Neural cell (in vitro differentiated cells): ENCODE data around the gene LCLAT1. TPM values are rescaled to one million over a fixed set of nuclear protein-coding genes. Genes with fewer than 3 reads are reported as not detected.

Experiments
- H2AFZ ChIP-seq: fragments of 200-600, 300-800 bp; sonication (generic), shearing (Covaris generic); 2 replicates; pipeline ENCODE4 v1.6.0; 2014; ENCODE audit warnings: low read depth, mild to moderate bottlenecking, antibody characterized with exemption, low read length, moderate library complexity
- H3F3A ChIP-seq: fragments of 200-600 bp; shearing (Covaris generic); 2 replicates; pipeline ENCODE4 v1.6.1; 2016; ENCODE audit warnings: mild to moderate bottlenecking, moderate library complexity, mixed read lengths, antibody characterized with exemption, low read length; ENCODE audit not compliant: insufficient read depth, poor library complexity, severe bottlenecking
- H3K27ac ChIP-seq: fragments of 200-600, 300-800 bp; sonication (generic), shearing (Covaris generic); 2 replicates; pipeline ENCODE4 v1.5.1; 2014; ENCODE audit warnings: mild to moderate bottlenecking, low read length, moderate library complexity
- H3K27me3 ChIP-seq: fragments of 300-800, 200-600 bp; sonication (generic), shearing (Covaris generic); 2 replicates; pipeline ENCODE4 v1.6.0; 2014; ENCODE audit warnings: mild to moderate bottlenecking, low read depth, low read length, moderate library complexity; ENCODE audit not compliant: insufficient read depth
- H3K36me3 ChIP-seq: fragments of 300-800, 200-600 bp; sonication (generic), shearing (Covaris generic); 2 replicates; pipeline ENCODE4 v1.5.1; 2014; ENCODE audit warnings: mild to moderate bottlenecking, antibody characterized with exemption, low read length, moderate library complexity; ENCODE audit not compliant: insufficient read depth
- H3K4me2 ChIP-seq: fragments of 300-800, 200-600 bp; sonication (generic), shearing (Covaris generic); 2 replicates; pipeline ENCODE4 v1.6.0; 2014; ENCODE audit warnings: mild to moderate bottlenecking, low read length
- H3K4me3 ChIP-seq: fragments of 300-800, 200-600 bp; sonication (generic), shearing (Covaris generic); 2 replicates; pipeline ENCODE4 v1.5.1; 2014; ENCODE audit warnings: mild to moderate bottlenecking, low read length, moderate library complexity
- H3K79me2 ChIP-seq: fragments of 200-600 bp; shearing (Covaris generic); replicated peaks from 2 replicates; pipeline ENCODE4 v1.6.0; 2014; ENCODE audit warnings: mild to moderate bottlenecking, low read length, moderate library complexity; ENCODE audit not compliant: insufficient read depth
- H3K9ac ChIP-seq: fragments of 300-800, 200-600 bp; sonication (generic), shearing (Covaris generic); 2 replicates; pipeline ENCODE4 v1.6.1; 2016; ENCODE audit warnings: mild to moderate bottlenecking, low read length, mixed read lengths
- H3K9me2 ChIP-seq: fragments of 200-600 bp; shearing (Covaris generic); 2 replicates; pipeline ENCODE4 v1.6.1; 2016; ENCODE audit warnings: mild to moderate bottlenecking, low read length, mixed read lengths; ENCODE audit not compliant: insufficient read depth
- H3K9me3 ChIP-seq: fragments of 200-600, 300-800 bp; sonication (generic), shearing (Covaris generic); 2 replicates; pipeline ENCODE4 v1.6.1; 2016; ENCODE audit warnings: mild to moderate bottlenecking, mixed run types, low read length, moderate library complexity, mixed read lengths
- H4K20me1 ChIP-seq: fragments of 200-600 bp; shearing (Covaris generic); 2 replicates; pipeline ENCODE4 v1.6.1; 2016; ENCODE audit warnings: mild to moderate bottlenecking, mixed run types; ENCODE audit not compliant: insufficient read depth
- CTCF ChIP-seq: fragments of 450-650 bp; IDR thresholded peaks from 2 replicates; pipeline ENCODE4 v1.5.1; 2014; ENCODE audit warnings: antibody characterized with exemption, mild to moderate bottlenecking, moderate library complexity; ENCODE audit not compliant: poor library complexity, severe bottlenecking
- EP300 ChIP-seq: fragments of 450-650 bp; conservative IDR thresholded peaks from 2 replicates; pipeline ENCODE4 v1.6.1; 2014; ENCODE audit warnings: antibody characterized with exemption, mild to moderate bottlenecking, moderate library complexity; ENCODE audit not compliant: poor library complexity, severe bottlenecking
- EZH2 ChIP-seq: fragments of 200-600, 300-800 bp; shearing (Covaris generic), sonication (generic); IDR thresholded peaks from 2 replicates; pipeline ENCODE4 v1.6.1; 2014; ENCODE audit warnings: antibody characterized with exemption, low read length, borderline replicate concordance, mild to moderate bottlenecking; ENCODE audit not compliant: insufficient read depth, poor library complexity, severe bottlenecking
- MXI1 ChIP-seq: fragments of 450-650 bp; conservative IDR thresholded peaks from 2 replicates; pipeline ENCODE4 v1.6.1; 2014; ENCODE audit warnings: antibody characterized with exemption, mild to moderate bottlenecking; ENCODE audit not compliant: poor library complexity, severe bottlenecking
- POLR2AphosphoS5 ChIP-seq: IDR thresholded peaks from 2 replicates; pipeline ENCODE4 v1.6.1; 2012
- RAD21 ChIP-seq: fragments of 450-650 bp; conservative IDR thresholded peaks from 2 replicates; pipeline ENCODE4 v1.6.1; 2014; ENCODE audit warnings: antibody characterized with exemption, mild to moderate bottlenecking, moderate library complexity
- SMC3 ChIP-seq: fragments of 450-650 bp; conservative IDR thresholded peaks from 2 replicates; pipeline ENCODE4 v1.6.1; 2014; ENCODE audit warnings: antibody characterized with exemption, mild to moderate bottlenecking, moderate library complexity; ENCODE audit not compliant: poor library complexity
- TAF1 ChIP-seq: IDR thresholded peaks from 2 replicates; pipeline ENCODE4 v1.6.1; 2012; ENCODE audit warnings: low read depth
- polyA plus RNA-seq: library from polyadenylated mRNA; depleted of rRNA; stranded (reverse); fragments of >200 nt; gene quantifications from 2 replicates; pipeline ENCODE4 v1.2.3, GENCODE V29; 2014
- TF ChIP-seq, protein P1 (sequence below): IDR thresholded peaks from 2 replicates; pipeline ENCODE4 v1.6.1; 2012; ENCODE audit warnings: borderline replicate concordance

The LCLAT1 gene
- polyA plus RNA-seq, 1 donor from 2014 or later: 5.8 TPM

GRCh38 chr2:30665761-30666265, 218.8 kb downstream of the LCLAT1 start (continued):
- no peak for TF ChIP-seq CTCF

GRCh38 chr2:30666266-30666874, 219.3 kb downstream of the LCLAT1 start:
- Histone ChIP-seq H3K9me3 (no peaks in the 10 kb centered on the region), H3F3A (no peaks in the 10 kb centered on the region), H3K4me3 (no peak overlapping the region), H2AFZ (no peak overlapping the region), H4K20me1 (no peaks in the 10 kb centered on the region), H3K36me3 (no peaks in the 10 kb centered on the region), H3K9me2 (no peaks in the 10 kb centered on the region), H3K27ac (no peak overlapping the region), H3K9ac (no peak overlapping the region), H3K4me2 (no peak overlapping the region), H3K27me3 (no peaks in the 10 kb centered on the region), H3K79me2 (no peaks in the 10 kb centered on the region)
- TF ChIP-seq CTCF (no peak), RAD21 (no peak), SMC3 (no peak), POLR2AphosphoS5 (no peak), TAF1 (no peak), EZH2 (no peak)
- TF ChIP-seq, protein P1, sequence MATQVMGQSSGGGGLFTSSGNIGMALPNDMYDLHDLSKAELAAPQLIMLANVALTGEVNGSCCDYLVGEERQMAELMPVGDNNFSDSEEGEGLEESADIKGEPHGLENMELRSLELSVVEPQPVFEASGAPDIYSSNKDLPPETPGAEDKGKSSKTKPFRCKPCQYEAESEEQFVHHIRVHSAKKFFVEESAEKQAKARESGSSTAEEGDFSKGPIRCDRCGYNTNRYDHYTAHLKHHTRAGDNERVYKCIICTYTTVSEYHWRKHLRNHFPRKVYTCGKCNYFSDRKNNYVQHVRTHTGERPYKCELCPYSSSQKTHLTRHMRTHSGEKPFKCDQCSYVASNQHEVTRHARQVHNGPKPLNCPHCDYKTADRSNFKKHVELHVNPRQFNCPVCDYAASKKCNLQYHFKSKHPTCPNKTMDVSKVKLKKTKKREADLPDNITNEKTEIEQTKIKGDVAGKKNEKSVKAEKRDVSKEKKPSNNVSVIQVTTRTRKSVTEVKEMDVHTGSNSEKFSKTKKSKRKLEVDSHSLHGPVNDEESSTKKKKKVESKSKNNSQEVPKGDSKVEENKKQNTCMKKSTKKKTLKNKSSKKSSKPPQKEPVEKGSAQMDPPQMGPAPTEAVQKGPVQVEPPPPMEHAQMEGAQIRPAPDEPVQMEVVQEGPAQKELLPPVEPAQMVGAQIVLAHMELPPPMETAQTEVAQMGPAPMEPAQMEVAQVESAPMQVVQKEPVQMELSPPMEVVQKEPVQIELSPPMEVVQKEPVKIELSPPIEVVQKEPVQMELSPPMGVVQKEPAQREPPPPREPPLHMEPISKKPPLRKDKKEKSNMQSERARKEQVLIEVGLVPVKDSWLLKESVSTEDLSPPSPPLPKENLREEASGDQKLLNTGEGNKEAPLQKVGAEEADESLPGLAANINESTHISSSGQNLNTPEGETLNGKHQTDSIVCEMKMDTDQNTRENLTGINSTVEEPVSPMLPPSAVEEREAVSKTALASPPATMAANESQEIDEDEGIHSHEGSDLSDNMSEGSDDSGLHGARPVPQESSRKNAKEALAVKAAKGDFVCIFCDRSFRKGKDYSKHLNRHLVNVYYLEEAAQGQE: no peak

- Histone ChIP-seq H3K4me3 (no peak overlapping the region), H4K20me1 (no peaks in the 10 kb centered on the region), H3K27me3 (no peaks in the 10 kb centered on the region), H2AFZ (no peak overlapping the region), H3K4me2 (no peak overlapping the region), H3K9ac (no peak overlapping the region), H3K9me2 (no peaks in the 10 kb centered on the region), H3K79me2 (no peaks in the 10 kb centered on the region), H3F3A (no peaks in the 10 kb centered on the region), H3K9me3 (no peaks in the 10 kb centered on the region), H3K27ac (no peak overlapping the region), H3K36me3 (no peaks in the 10 kb centered on the region)
- TF ChIP-seq POLR2AphosphoS5 (no peak), MXI1 (no peak), RAD21 (no peak), TAF1 (no peak), EP300 (no peak), SMC3 (no peak), CTCF (no peak), EZH2 (no peak)
- TF ChIP-seq, protein P1: no peak
Observed at GRCh38 chr2:30670453-30670852, 223.4 kb downstream of the LCLAT1 start.
